Mesenchymal stem cell (in vitro differentiated cells and primary cell): Measurements from ENCODE around the gene RAB8B.
A peak's percentile ranks its signal among the peaks of the same experiment; 100 is the strongest.

Source experiments
- DNase-seq: peaks from one replicate; pipeline ENCODE4 v3.0.0-alpha.2; 2013
- H2AFZ ChIP-seq: one replicate; pipeline ENCODE4 v1.6.1; 2013; ENCODE audit warnings: low read depth, mild to moderate bottlenecking, control low read depth, inconsistent platforms, low read length, moderate library complexity
- H2AK5ac ChIP-seq: 2 replicates; pipeline ENCODE4 v1.6.1; 2013; ENCODE audit warnings: low read length, moderate library complexity, mild to moderate bottlenecking, inconsistent platforms; ENCODE audit not compliant: severe bottlenecking
- H2BK120ac ChIP-seq: one replicate; pipeline ENCODE4 v1.6.1; 2013; ENCODE audit warnings: low read depth, mild to moderate bottlenecking, inconsistent platforms, low read length, moderate library complexity
- H2BK12ac ChIP-seq, 2 experiments: one replicate each; pipeline ENCODE4 v1.6.1; 2013; ENCODE audit warnings: inconsistent platforms in 2 of 2, low read length in 2 of 2, mild to moderate bottlenecking in 2 of 2, moderate library complexity in 2 of 2, control low read depth in 1 of 2
- H2BK15ac ChIP-seq: one replicate; pipeline ENCODE4 v1.6.1; 2013; ENCODE audit warnings: mild to moderate bottlenecking, low read depth, inconsistent platforms; ENCODE audit not compliant: poor library complexity, severe bottlenecking
- H2BK5ac ChIP-seq: 2 replicates; pipeline ENCODE4 v1.6.1; 2013; ENCODE audit warnings: low read depth, mild to moderate bottlenecking, low read length, control low read depth, inconsistent platforms; ENCODE audit not compliant: poor library complexity, severe bottlenecking
- H3K14ac ChIP-seq, 2 experiments: one replicate each; pipeline ENCODE4 v1.6.1; 2013; ENCODE audit warnings: inconsistent platforms in 2 of 2, low read length in 2 of 2, control low read depth in 1 of 2, mild to moderate bottlenecking in 1 of 2, moderate library complexity in 1 of 2
- H3K18ac ChIP-seq, 2 experiments: one replicate each; pipeline ENCODE4 v1.6.1; 2013; ENCODE audit warnings: inconsistent platforms in 2 of 2, low read length in 2 of 2, control low read depth in 1 of 2, low read depth in 1 of 2, mild to moderate bottlenecking in 1 of 2
- H3K23ac ChIP-seq, 2 experiments: one replicate each; pipeline ENCODE4 v1.6.1; 2013; ENCODE audit warnings: inconsistent platforms in 2 of 2, low read length in 2 of 2, mild to moderate bottlenecking in 2 of 2, moderate library complexity in 2 of 2, control low read depth in 1 of 2
- H3K27ac ChIP-seq: 2 replicates; pipeline ENCODE4 v1.5.1; 2013; ENCODE audit warnings: mild to moderate bottlenecking, moderate library complexity, low read length, control low read depth, inconsistent platforms; ENCODE audit not compliant: poor library complexity, severe bottlenecking
- H3K27me3 ChIP-seq, 2 experiments: 2 replicates each; pipeline versions ENCODE4 v1.6.1 to v1.7.0; 2013; ENCODE audit warnings: low read length in 2 of 2, mild to moderate bottlenecking in 2 of 2, moderate library complexity in 2 of 2, control low read depth in 1 of 2, inconsistent platforms in 1 of 2; ENCODE audit not compliant: control insufficient read depth in 1 of 2, insufficient read depth in 1 of 2
- H3K36me3 ChIP-seq, 2 experiments: 2 replicates each; pipeline versions ENCODE4 v1.6.1 to v1.7.0; 2013; ENCODE audit warnings: low read length in 2 of 2, control low read depth in 1 of 2, inconsistent platforms in 1 of 2, low read depth in 1 of 2, mild to moderate bottlenecking in 1 of 2; ENCODE audit not compliant: insufficient read depth in 2 of 2, control insufficient read depth in 1 of 2
- H3K4ac ChIP-seq, 2 experiments: one replicate each; pipeline ENCODE4 v1.6.1; 2013; ENCODE audit warnings: inconsistent platforms in 2 of 2, low read length in 2 of 2, mild to moderate bottlenecking in 2 of 2, moderate library complexity in 2 of 2, control low read depth in 1 of 2, low read depth in 1 of 2
- H3K4me1 ChIP-seq: 2 replicates; pipeline ENCODE4 v1.6.1; 2013; ENCODE audit warnings: low read depth, low read length, control low read depth; ENCODE audit not compliant: control insufficient read depth, insufficient read depth
- H3K4me2 ChIP-seq: 2 replicates; pipeline ENCODE4 v1.6.1; 2013; ENCODE audit warnings: low read length, mild to moderate bottlenecking, inconsistent platforms; ENCODE audit not compliant: poor library complexity, severe bottlenecking
- H3K4me3 ChIP-seq, 2 experiments: 2 replicates each; pipeline versions ENCODE4 v1.5.1 to v1.7.0; 2013; ENCODE audit warnings: low read length in 2 of 2, mild to moderate bottlenecking in 2 of 2, control low read depth in 1 of 2, low read depth in 1 of 2; ENCODE audit not compliant: insufficient read depth in 1 of 2
- H3K79me1 ChIP-seq: replicated peaks from 2 replicates; pipeline ENCODE4 v1.6.1; 2013; ENCODE audit warnings: mild to moderate bottlenecking, control low read depth, low read length, inconsistent platforms; ENCODE audit not compliant: poor library complexity, severe bottlenecking
- H3K9ac ChIP-seq: 2 replicates; pipeline ENCODE4 v1.7.0; 2013; ENCODE audit warnings: mild to moderate bottlenecking, low read length, moderate library complexity
- H3K9me3 ChIP-seq: 2 replicates; pipeline ENCODE4 v1.7.0; 2013; ENCODE audit warnings: mild to moderate bottlenecking, low read length; ENCODE audit not compliant: control insufficient read depth
- H4K8ac ChIP-seq: one replicate; pipeline ENCODE4 v1.6.1; 2013; ENCODE audit warnings: inconsistent platforms, mild to moderate bottlenecking, low read length, moderate library complexity
- H4K91ac ChIP-seq: one replicate; pipeline ENCODE4 v1.6.1; 2013; ENCODE audit warnings: mild to moderate bottlenecking, low read length, inconsistent platforms
- WGBS: methylation state at CpG from one replicate; pipeline ENCODE4 v1.1.7; 2013; ENCODE audit warnings: mixed read lengths; 5-methylcytosine and 5-hydroxymethylcytosine counted together

RAB8B gene

DNA sequence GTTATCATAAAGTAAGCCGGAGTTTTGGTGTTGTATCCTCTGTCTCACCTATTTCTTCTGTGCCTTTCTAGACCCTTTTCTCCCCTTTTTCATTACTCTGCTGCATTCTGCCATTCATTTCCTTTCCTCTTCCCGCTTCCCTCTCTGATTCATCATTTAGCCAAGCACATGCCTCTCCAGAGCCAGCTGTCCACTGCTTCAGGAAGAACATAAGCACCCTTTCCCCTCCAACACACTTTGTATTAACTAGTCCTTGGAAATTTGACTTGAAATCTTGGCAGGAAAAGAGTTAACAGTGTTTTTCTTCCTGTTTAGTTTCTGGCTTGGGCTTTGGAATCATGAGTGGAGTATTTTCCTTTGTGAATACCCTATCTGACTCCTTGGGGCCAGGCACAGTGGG, 97.7 kb downstream of the RAB8B start:
- Histone ChIP-seq H3K79me1 (peaks cover 3% of the 10 kb centered on the region), H3K4ac (no peak overlapping the region), H4K91ac (no peak overlapping the region), H3K18ac (no peak overlapping the region), H3K4me3 (no peak overlapping the region), H2AFZ (no peak overlapping the region), H3K27ac (peak overlapping the region; percentile 19), H4K8ac (no peak overlapping the region), H2AK5ac (no peak overlapping the region), H2BK5ac (no peak overlapping the region), H2BK120ac (no peak overlapping the region), H3K23ac (no peak overlapping the region), H3K14ac (no peak overlapping the region), H3K36me3 (peaks cover 7 to 69% of the 10 kb centered on the region in 2 experiments), H2BK15ac (no peak overlapping the region), H2BK12ac (no peak overlapping the region), H3K27me3 (no peaks in the 10 kb centered on the region), H3K4me1 (no peaks in the 10 kb centered on the region), H3K9ac (peak overlapping the region; percentile 45), H3K9me3 (no peaks in the 10 kb centered on the region), H3K4me2 (no peak overlapping the region)
- DNase-seq: no peak
- 60% methylated on average over 2 of the region's 2 CpGs for WGBS

DNA sequence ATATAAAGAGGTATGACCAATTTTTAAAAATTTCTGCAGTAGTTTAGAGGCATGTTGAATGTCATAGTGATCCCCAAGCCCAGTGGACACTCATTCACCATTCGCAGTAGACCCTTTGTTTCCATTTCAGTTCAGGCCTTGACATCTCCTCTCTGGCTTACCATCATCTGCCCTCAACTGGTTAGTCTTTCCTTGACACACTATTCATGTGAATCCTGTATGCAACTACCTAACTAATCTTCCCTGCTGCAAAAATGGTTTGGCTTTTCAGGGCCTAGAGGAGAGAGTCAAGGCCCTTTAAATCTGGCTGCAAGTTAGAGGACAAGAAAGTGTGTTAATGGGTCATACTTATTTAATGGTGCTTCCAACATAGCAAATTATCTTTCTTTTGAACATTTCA, 98.9 kb downstream of the RAB8B start:
- Histone ChIP-seq H3K23ac (no peak overlapping the region), H3K14ac (no peak overlapping the region), H4K8ac (no peak overlapping the region), H3K4ac (no peak overlapping the region), H2AFZ (no peak overlapping the region), H3K27ac (peak overlapping the region; percentile 1), H3K79me1 (peaks cover 1% of the 10 kb centered on the region), H3K18ac (no peak overlapping the region), H3K9ac (peak overlapping the region; percentile 15), H3K4me2 (no peak overlapping the region), H3K9me3 (no peaks in the 10 kb centered on the region), H3K36me3 (peaks cover 4 to 61% of the 10 kb centered on the region in 2 experiments), H3K27me3 (no peaks in the 10 kb centered on the region), H3K4me3 (no peak overlapping the region), H2BK5ac (no peak overlapping the region), H2AK5ac (peak overlapping the region; percentile 39), H3K4me1 (no peaks in the 10 kb centered on the region), H4K91ac (no peak overlapping the region), H2BK12ac (no peak overlapping the region), H2BK120ac (no peak overlapping the region), H2BK15ac (no peak overlapping the region)
- WGBS: 86% methylated on average over 1 of the region's 1 CpG
- no peak for DNase-seq

DNA sequence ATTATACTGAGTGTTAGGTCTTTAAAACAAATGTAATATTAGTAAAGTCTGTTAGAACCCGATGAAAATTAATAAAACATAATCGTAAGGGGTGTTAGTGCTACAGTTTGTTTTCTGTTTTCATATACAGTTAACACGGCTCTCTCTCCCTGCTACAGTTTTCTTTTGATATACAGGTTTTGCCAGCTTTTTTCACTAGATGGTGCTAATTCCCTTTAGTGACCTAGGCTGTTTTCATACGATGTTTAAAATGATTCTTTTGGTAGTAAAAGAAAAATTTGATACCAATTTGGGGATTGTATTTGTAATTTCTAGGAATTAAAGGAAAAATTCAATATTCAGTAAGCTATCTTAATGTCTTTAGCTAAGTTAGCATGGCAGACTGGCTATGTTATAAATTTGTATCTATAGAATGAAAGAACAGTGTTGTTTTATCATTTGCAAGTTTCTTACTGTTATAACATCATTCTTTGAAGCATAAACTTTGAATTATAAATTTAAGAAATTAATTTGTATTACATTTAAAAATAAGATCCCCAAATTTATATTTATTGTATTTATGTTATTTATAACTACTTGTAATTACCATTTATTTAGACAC, 99.5 kb downstream of the RAB8B start:
- peaks cover 4 to 59% of the 10 kb centered on the region in 2 experiments for H3K36me3 ChIP-seq
- peak overlapping the region; percentile 18 for H3K9ac ChIP-seq
- no peak overlapping the region for H3K14ac ChIP-seq
- H2BK15ac ChIP-seq: no peak overlapping the region
- no peaks in the 10 kb centered on the region for H3K27me3 ChIP-seq
- no peak overlapping the region for H3K4me3 ChIP-seq
- H4K8ac ChIP-seq: no peak overlapping the region
- H3K27ac ChIP-seq: no peak overlapping the region
- no peak overlapping the region for H2BK5ac ChIP-seq
- H3K4ac ChIP-seq: no peak overlapping the region
- no peak overlapping the region for H2BK120ac ChIP-seq
- H3K9me3 ChIP-seq: no peaks in the 10 kb centered on the region
- H4K91ac ChIP-seq: no peak overlapping the region
- no peak overlapping the region for H3K23ac ChIP-seq
- H2BK12ac ChIP-seq: no peak overlapping the region
- no peak overlapping the region for H3K18ac ChIP-seq
- DNase-seq: peak; percentile 69
- no peak overlapping the region for H3K4me2 ChIP-seq
- H2AFZ ChIP-seq: no peak overlapping the region
- WGBS: 12% methylated on average over 3 of the region's 4 CpGs
- H2AK5ac ChIP-seq: no peak overlapping the region
- no peaks in the 10 kb centered on the region for H3K4me1 ChIP-seq
- H3K79me1 ChIP-seq: peaks cover 3% of the 10 kb centered on the region

DNA sequence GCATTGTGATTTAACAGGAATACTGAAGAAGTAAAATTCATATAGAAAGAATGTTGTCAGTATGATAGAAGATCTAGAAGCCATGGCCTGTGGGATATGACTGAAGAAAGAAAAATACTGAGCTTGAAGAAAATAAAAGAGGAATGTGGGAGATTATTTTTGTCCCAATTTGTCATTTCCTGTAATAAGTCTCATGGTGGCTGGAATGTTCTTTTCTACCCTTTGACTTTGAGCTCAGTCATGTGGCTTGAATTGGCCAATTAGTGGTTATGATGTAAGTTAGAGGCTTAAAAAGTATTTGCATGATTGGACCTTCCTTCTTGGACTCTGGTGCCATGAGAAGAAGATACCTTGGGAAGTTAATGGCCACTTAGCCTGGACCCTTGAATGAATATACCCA, 102.1 kb downstream of the RAB8B start:
- Histone ChIP-seq H2BK12ac (peak overlapping the region in 1 of 2 experiments; percentile 31), H3K79me1 (peaks cover 12% of the 10 kb centered on the region), H2BK120ac (no peak overlapping the region), H3K4me1 (peaks cover 2% of the 10 kb centered on the region), H3K27me3 (no peaks in the 10 kb centered on the region), H3K27ac (peak overlapping the region; percentile 94), H4K91ac (peak overlapping the region; percentile 46), H3K18ac (no peak overlapping the region), H3K36me3 (peaks cover 4 to 55% of the 10 kb centered on the region in 2 experiments), H2AK5ac (peak overlapping the region; percentile 66), H4K8ac (no peak overlapping the region), H3K9ac (peak overlapping the region; percentile 63), H2BK5ac (no peak overlapping the region), H3K9me3 (no peaks in the 10 kb centered on the region), H3K4me2 (no peak overlapping the region), H2BK15ac (no peak overlapping the region), H2AFZ (no peak overlapping the region), H3K23ac (no peak overlapping the region), H3K4me3 (no peak overlapping the region), H3K4ac (peak overlapping the region in 1 of 2 experiments; percentile 61), H3K14ac (no peak overlapping the region)
- DNase-seq: peak; percentile 74
